Lung (tissue), 12 donors: ENCODE data around the gene STAB2. TPM values are rescaled to one million over a fixed set of nuclear protein-coding genes. Genes with fewer than 3 reads are reported as not detected.

Source experiments
- ATAC-seq: fragments of 200-7000 bp; cut with Tn5 transposase; one replicate; pipeline ENCODE4 v1.9.1; 2020; ENCODE audit warnings: moderate number of reproducible peaks; ENCODE audit not compliant: insufficient read depth, low FRiP score
- DNase-seq, 3 donors: peaks; one replicate each; pipeline ENCODE4 v3.0.0-alpha.2; 2013 to 2017
- H3K27ac ChIP-seq, 2 donors: one replicate each; pipeline ENCODE4 v1.5.1; 2013; ENCODE audit warnings: mild to moderate bottlenecking in 2 of 2, moderate library complexity in 2 of 2, control low read depth in 1 of 2, inconsistent platforms in 1 of 2, low read depth in 1 of 2, low read length in 1 of 2
- H3K27me3 ChIP-seq, 3 donors: one replicate each; pipeline ENCODE4 v1.5.1; 2013; ENCODE audit warnings: low read length in 2 of 3; ENCODE audit not compliant: control insufficient read depth in 3 of 3, insufficient read depth in 3 of 3
- H3K36me3 ChIP-seq, 4 donors: one replicate each; pipeline ENCODE4 v1.5.1; 2013; ENCODE audit warnings: low read length in 4 of 4, mild to moderate bottlenecking in 1 of 4, moderate library complexity in 1 of 4; ENCODE audit not compliant: control insufficient read depth in 4 of 4, insufficient read depth in 4 of 4
- H3K4me1 ChIP-seq, 5 donors: one replicate each; pipeline ENCODE4 v1.5.1; 2013; ENCODE audit warnings: low read length in 5 of 5, mild to moderate bottlenecking in 2 of 5, moderate library complexity in 1 of 5; ENCODE audit not compliant: control insufficient read depth in 5 of 5, insufficient read depth in 5 of 5
- H3K4me3 ChIP-seq: one replicate; pipeline ENCODE4 v1.5.1; 2013; ENCODE audit warnings: mild to moderate bottlenecking, control low read depth, moderate library complexity
- H3K9ac ChIP-seq, 2 donors: one replicate each; pipeline ENCODE4 v1.5.1; 2013; ENCODE audit warnings: low read length in 2 of 2, control low read depth in 1 of 2; ENCODE audit not compliant: insufficient read depth in 1 of 2
- H3K9me3 ChIP-seq, 4 donors: one replicate each; pipeline ENCODE4 v1.5.1; 2013; ENCODE audit warnings: low read length in 3 of 4, mild to moderate bottlenecking in 1 of 4, moderate library complexity in 1 of 4; ENCODE audit not compliant: control insufficient read depth in 4 of 4, insufficient read depth in 3 of 4
- WGBS, 2 donors: extraction: QIAGEN DNeasy Blood & Tissue Kit; methylation state at CpG; one replicate each; pipeline ENCODE4 v1.1.7; 2013; 5-methylcytosine and 5-hydroxymethylcytosine counted together
- polyA plus RNA-seq, 2 donors: library from polyadenylated mRNA; stranded (reverse); fragments of 200-250 nt; gene quantifications; one replicate each; pipeline ENCODE4 v1.2.1, GENCODE V29; 2013
- total RNA-seq, 2 donors: library from RNA; depleted of rRNA in 1 of 2; stranded (reverse); fragments of >200 nt in 1 of 2; gene quantifications; one replicate each; pipeline ENCODE4 v1.2.1, GENCODE V29; 2014 to 2021
- TF ChIP-seq, protein P1 (sequence below): IDR thresholded peaks from 2 replicates; pipeline ENCODE4 v1.5.1; 2012; ENCODE audit warnings: mild to moderate bottlenecking; ENCODE audit errors: control extremely low read depth, extremely low read depth
- donor health status: control.
- donor health status: control.
- donor health status: Bipolar disorder and iron deficiency.
- donor health status: healthy.
- donor health status: DM: yes; HTN: yes; CAD: no.

The STAB2 gene
- total and polyA plus RNA-seq, 4 donors: 0.06 to 10.0 (median 0.43) TPM

DNA sequence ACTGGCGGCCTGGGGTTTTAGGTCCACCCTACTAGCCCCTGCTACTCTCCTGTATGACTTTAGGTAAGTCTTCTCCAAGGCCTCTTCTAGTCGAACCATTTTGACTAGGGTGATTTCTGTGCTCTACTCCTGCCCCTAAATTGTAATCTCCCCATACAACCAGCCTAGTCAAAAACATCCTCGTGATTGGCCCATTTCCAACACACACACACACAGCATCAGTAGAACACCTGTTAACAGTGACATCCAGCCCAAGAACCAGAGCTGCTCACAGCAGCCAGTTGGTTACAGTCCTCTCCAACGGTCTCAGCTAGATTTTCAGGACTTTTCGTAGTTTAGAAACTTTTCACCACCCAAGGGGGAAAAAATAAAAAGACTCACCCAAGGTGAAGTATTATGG lies 223.0 kb downstream of the STAB2 start:
- Histone ChIP-seq H3K27me3 (no peaks in the 10 kb centered on the region), H3K36me3 (no peaks in the 10 kb centered on the region), H3K9me3 (no peaks in the 10 kb centered on the region), H3K9ac (no peak overlapping the region), H3K4me1 (peaks cover 0 to 2% (median 0%) of the 10 kb centered on the region in 5 donors), H3K4me3 (no peak overlapping the region), H3K27ac (no peak overlapping the region)
- TF ChIP-seq, protein P1, sequence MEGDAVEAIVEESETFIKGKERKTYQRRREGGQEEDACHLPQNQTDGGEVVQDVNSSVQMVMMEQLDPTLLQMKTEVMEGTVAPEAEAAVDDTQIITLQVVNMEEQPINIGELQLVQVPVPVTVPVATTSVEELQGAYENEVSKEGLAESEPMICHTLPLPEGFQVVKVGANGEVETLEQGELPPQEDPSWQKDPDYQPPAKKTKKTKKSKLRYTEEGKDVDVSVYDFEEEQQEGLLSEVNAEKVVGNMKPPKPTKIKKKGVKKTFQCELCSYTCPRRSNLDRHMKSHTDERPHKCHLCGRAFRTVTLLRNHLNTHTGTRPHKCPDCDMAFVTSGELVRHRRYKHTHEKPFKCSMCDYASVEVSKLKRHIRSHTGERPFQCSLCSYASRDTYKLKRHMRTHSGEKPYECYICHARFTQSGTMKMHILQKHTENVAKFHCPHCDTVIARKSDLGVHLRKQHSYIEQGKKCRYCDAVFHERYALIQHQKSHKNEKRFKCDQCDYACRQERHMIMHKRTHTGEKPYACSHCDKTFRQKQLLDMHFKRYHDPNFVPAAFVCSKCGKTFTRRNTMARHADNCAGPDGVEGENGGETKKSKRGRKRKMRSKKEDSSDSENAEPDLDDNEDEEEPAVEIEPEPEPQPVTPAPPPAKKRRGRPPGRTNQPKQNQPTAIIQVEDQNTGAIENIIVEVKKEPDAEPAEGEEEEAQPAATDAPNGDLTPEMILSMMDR: no peak
- ATAC-seq: no peak
- 86% methylated on average over 5 of the region's 5 CpGs for WGBS, 2 donors
- DNase-seq: no peak

GRCh38 chr12:103811791-103812190 lies 224.7 kb downstream of the STAB2 start:
- H3K36me3 ChIP-seq: no peaks in the 10 kb centered on the region
- no peak overlapping the region for H3K4me3 ChIP-seq
- H3K4me1 ChIP-seq: peaks cover 0 to 1% (median 0%) of the 10 kb centered on the region in 5 donors
- H3K9me3 ChIP-seq: no peaks in the 10 kb centered on the region
- H3K27me3 ChIP-seq: no peaks in the 10 kb centered on the region
- WGBS, 2 donors: 85 to 95% methylated on average over 6 of the region's 6 CpGs
- H3K9ac ChIP-seq: no peak overlapping the region
- no peak for DNase-seq
- TF ChIP-seq, protein P1: no peak
- no peak for ATAC-seq
- no peak overlapping the region for H3K27ac ChIP-seq

GRCh38 chr12:103812789-103813188 lies 225.7 kb downstream of the STAB2 start:
- ATAC-seq (no peak), DNase-seq (no peak)
- no peak overlapping the region for H3K27ac ChIP-seq
- WGBS, 2 donors: 97 to 100% methylated on average over 1 of the region's 1 CpG
- no peaks in the 10 kb centered on the region for H3K4me1 ChIP-seq
- no peaks in the 10 kb centered on the region for H3K9me3 ChIP-seq
- TF ChIP-seq, protein P1: no peak
- H3K9ac ChIP-seq: no peak overlapping the region
- no peak overlapping the region for H3K4me3 ChIP-seq
- H3K36me3 ChIP-seq: no peaks in the 10 kb centered on the region
- no peaks in the 10 kb centered on the region for H3K27me3 ChIP-seq

GRCh38 chr12:103813426-103813825 lies 226.4 kb downstream of the STAB2 start:
- no peak for ATAC-seq
- Histone ChIP-seq H3K9ac (no peak overlapping the region), H3K9me3 (no peaks in the 10 kb centered on the region), H3K27me3 (no peaks in the 10 kb centered on the region), H3K27ac (no peak overlapping the region), H3K4me3 (no peak overlapping the region), H3K36me3 (no peaks in the 10 kb centered on the region), H3K4me1 (no peaks in the 10 kb centered on the region)
- TF ChIP-seq, protein P1: no peak
- 95 to 96% methylated on average over 3 of the region's 3 CpGs for WGBS, 2 donors
- no peak for DNase-seq
